ENCODE measurements around the gene SYNDIG1L.

GRCh38 chr14:74462993-74463392 lies 37.0 kb upstream of the SYNDIG1L start:
- TF ChIP-seq, protein P1, sequence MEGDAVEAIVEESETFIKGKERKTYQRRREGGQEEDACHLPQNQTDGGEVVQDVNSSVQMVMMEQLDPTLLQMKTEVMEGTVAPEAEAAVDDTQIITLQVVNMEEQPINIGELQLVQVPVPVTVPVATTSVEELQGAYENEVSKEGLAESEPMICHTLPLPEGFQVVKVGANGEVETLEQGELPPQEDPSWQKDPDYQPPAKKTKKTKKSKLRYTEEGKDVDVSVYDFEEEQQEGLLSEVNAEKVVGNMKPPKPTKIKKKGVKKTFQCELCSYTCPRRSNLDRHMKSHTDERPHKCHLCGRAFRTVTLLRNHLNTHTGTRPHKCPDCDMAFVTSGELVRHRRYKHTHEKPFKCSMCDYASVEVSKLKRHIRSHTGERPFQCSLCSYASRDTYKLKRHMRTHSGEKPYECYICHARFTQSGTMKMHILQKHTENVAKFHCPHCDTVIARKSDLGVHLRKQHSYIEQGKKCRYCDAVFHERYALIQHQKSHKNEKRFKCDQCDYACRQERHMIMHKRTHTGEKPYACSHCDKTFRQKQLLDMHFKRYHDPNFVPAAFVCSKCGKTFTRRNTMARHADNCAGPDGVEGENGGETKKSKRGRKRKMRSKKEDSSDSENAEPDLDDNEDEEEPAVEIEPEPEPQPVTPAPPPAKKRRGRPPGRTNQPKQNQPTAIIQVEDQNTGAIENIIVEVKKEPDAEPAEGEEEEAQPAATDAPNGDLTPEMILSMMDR (IDR thresholded peaks at IDR 0.05 in 2 of 3, conservative IDR thresholded peaks at IDR 0.05 in 1 of 3; ENCODE audit: borderline replicate concordance in 1 of 3, insufficient read depth in 1 of 3, low read depth in 2 of 3, low read length in 2 of 3): no peak
- TF ChIP-seq, protein P2, sequence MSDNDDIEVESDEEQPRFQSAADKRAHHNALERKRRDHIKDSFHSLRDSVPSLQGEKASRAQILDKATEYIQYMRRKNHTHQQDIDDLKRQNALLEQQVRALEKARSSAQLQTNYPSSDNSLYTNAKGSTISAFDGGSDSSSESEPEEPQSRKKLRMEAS (IDR thresholded peaks at IDR 0.05): no peak
- no peak for TF ChIP-seq SIN3A (IDR thresholded peaks at IDR 0.05; ENCODE audit: low read depth)
- TF ChIP-seq POLR2AphosphoS5 (IDR thresholded peaks at IDR 0.05; ENCODE audit: low read depth, low read length): no peak
- no peak for TF ChIP-seq SP1 (IDR thresholded peaks at IDR 0.05; ENCODE audit: low read depth)
- TF ChIP-seq EZH2 (IDR thresholded peaks at IDR 0.05): no peak
- TF ChIP-seq POLR2A (IDR thresholded peaks at IDR 0.05; ENCODE audit: borderline replicate concordance, extremely low read depth, insufficient read depth, insufficient read length): no peak
